Raji (cell line): ENCODE results near the gene GRIK2.

Experiments used
- POLR2A ChIP-seq: IDR thresholded peaks from 2 replicates; pipeline ENCODE4 v1.6.1; 2011; ENCODE audit warnings: low read depth, low read length, control low read depth; ENCODE audit not compliant: insufficient read depth

The GRIK2 gene

DNA sequence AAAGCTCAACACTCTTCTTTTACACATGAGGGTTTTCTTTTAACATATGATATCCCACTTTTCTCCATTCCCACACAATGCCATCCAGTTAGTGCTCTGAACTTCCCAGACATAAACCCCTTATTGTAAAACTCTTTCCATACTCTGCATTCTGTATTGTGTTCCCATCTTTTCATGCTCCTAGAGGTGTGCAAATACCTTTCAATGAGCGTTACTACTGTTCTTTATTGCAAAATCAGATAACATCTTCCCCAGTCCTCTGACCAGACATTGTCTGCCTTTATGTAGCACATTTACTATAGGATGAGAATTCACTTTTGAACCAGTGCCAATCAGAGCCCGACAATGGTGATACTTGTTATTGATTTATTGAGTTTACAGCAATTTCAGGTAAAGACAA lies 296.2 kb downstream of the GRIK2 start:
- TF ChIP-seq POLR2A, result no peak

DNA sequence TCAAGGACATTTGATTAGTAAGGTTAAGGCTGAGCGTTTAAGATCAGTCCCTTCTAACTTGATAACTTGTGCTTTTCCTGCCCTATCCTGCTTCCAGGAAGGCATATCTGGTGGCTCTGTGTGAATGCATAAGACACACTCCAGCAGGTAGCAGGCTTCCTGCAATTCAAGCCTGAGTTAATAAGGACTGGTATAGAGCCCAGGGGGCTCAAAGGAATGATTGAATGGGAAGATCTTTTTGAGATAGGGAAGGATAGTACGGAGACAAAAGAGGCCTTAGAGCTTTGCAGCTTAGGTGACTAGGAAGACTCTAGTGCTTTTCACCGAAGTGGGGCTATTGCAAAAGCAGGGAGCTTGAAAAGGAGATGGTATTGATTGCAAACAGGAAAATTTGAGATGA lies 307.1 kb downstream of the GRIK2 start:
- TF ChIP-seq POLR2A, result no peak

DNA sequence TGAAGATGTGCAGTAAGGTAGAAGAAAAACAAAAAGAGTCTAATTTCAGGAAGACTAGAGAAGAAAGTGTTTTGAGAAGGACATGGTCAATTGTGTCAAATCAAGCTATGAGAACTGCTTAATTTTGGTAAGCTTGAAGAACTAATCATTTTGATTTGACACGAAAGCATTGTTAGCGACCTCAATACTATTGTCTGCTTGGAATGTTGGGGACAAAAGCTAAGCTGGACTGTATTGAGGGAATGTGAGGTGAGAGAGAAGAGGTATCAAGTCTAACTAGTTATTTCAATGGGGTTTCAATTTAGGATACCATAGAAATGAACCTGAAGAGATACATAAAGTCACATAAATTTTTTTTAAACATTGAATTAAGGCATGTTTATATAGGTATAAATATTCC lies 309.8 kb downstream of the GRIK2 start:
- no peak for TF ChIP-seq POLR2A

DNA sequence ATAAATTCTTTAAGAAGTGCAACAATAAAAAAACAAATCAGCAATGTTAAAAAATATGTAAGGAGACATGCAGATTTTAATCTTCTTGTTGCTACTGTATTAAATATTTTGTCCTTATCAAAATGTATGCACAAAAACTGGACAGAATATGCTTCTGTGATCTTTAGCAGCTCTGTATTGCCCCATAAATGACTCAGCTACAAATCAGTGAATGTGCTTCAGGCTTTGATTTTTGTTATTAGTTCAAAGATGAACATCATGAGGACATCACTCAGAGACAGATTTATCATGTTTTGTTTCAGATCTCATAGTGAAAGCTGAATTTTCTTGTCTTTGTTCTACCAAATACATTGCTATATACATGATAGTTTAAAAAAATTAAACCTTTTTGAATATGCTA lies 312.4 kb downstream of the GRIK2 start:
- TF ChIP-seq POLR2A, result no peak

DNA sequence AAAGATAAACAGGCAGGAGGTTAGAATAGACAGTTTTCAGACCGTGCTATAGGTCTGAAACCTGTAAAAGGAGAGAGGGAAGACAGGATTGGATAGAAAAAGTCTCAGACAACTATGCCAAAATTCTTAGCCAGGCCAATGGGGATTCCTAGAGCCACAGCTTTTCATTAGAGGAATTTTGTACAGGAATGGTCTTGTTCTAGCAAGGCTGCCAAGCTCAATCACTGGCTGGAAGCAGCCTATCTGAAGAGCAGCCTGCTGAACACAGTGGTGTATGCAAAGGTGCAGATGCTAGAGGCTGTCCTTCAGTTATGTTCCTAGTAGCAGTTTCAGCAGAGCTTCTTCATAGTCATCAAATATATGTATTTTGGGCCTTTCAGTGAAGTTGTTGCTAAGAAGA lies 313.1 kb downstream of the GRIK2 start:
- TF ChIP-seq POLR2A, result no peak

DNA sequence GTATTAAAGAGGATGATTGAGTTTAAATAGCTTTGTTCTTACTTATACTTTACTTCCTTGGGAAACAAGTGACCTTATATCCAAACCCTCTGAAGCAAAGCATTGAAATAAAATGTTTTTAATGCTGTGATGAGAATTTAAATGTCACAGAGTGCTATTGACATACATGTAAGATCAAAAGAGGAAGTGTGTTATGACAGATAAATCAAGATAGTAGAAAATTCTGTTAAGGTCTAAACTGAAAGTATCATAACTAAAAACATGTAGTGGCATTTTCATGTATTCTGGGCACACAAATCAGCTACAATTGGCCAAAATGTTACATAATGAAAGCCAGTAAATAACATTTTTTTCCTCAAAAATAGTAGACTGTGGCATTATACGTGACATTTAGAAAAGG lies 318.0 kb downstream of the GRIK2 start:
- no peak for TF ChIP-seq POLR2A

DNA sequence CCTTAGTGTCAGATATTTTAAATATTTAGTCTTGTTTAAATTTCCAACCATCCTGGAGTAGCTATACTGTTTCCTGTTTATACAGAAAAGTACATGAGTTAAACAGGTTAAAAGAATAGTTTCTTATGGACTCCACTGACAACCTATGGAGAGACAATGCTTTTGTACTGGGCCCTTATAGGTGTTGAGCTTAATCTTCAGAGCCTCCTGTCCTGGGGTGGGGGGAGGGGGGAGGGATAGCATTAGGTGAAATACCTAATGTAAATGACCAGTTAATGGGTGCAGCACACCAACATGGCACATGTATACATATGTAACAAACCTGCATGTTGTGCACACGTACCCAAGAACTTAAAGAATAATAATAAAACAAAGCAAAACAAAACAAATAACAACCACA lies 322.9 kb downstream of the GRIK2 start:
- no peak for TF ChIP-seq POLR2A

DNA sequence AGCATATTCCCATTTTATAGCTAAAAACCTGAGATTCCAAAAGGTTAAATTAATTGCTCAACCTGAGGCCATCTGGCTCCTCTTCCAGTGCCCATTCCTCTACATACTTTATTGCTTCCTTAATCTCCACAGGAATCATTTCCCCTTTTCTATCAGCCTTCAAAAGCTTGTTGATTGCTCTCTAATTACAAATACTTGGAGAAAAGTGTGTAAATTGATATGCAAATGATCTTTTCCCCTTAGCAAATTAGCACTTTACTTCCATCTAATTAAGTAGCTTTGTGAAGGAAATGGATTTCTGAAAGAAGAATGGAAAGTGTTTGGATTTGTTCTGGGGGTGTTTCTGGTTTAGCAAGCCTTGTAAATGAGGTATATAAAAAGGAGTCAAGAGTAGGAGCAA lies 323.3 kb downstream of the GRIK2 start:
- TF ChIP-seq POLR2A, result no peak

DNA sequence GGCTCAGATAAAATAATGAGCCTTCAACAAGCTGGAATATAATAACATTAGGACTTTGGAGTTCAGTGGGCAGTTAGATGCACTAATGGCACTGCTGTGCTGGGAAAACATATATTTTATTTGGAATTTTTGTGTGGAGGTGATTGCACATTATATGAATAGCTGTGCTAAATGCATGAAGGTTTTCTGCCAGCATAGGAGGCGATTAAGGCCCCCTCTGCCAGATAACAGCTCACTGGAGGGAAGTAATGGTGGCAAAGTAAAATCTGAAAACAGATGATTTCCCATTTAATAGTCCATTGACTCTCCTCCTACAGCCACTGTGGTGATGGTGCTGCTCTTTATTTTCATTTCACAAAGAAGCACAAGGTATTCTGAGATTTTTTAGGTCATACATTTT lies 326.0 kb downstream of the GRIK2 start:
- TF ChIP-seq POLR2A, result no peak

DNA sequence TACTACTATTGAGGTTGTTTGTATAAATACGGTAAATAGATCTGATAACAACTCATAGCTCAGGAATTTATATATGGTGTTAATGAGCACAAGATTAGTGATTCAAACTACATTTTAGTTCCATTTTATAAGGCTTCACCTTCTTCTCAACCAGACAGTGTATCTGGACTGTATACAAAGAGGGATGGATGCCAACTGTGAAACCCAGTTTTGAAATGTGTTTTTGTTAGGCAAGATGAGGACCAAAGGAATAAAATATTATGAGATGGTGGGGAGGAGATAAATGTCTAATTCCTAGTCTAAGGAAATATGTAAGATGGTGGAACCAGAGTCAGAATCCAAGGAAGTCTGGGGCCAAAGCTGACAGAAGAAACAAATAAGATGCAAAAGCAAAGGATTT lies 329.0 kb downstream of the GRIK2 start:
- TF ChIP-seq POLR2A, result no peak

DNA sequence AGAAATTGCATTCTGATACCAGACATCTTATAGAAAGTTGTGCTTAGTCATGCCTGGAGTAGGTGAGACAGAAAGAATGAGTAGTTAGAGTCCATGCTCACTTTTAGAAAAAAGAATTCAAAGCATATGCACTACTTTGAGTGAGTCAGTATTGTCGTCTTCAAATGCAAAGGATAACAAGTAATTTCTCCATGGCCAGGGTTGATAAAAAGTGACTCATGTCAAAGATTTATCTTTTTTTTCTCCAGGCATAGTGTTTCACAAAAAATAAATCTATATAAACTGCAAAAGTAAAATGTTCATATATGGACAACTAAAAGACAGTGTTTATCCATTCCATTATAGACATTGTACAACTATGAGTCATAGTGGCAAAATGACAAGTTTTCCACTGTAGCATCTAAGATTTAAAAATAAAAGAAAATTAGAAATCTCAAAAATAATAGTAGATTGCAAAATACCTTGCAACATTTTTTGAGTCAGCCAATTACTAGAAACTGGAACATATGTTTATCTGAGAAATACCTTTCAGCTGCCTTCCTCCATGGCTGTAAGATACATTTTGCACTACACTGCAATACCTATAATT lies 329.6 kb downstream of the GRIK2 start:
- no peak for TF ChIP-seq POLR2A

DNA sequence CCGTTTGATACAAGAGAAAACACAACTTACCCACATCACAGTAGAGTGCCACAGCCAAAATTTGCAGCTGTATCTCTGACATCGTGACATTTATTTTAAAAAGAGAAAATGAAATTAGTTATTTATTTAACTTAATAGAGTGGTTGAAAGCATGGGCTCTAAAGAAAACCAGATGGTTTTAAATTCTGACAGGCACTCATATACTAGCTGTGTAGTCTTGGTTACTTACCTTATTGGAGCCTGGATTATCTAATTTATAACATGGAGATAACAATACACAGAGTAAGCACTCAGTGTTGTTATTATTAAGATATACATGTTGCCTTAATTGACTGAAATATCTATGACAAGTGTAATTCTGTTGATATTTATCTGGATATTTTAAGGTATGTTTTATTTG lies 334.9 kb downstream of the GRIK2 start:
- no peak for TF ChIP-seq POLR2A

DNA sequence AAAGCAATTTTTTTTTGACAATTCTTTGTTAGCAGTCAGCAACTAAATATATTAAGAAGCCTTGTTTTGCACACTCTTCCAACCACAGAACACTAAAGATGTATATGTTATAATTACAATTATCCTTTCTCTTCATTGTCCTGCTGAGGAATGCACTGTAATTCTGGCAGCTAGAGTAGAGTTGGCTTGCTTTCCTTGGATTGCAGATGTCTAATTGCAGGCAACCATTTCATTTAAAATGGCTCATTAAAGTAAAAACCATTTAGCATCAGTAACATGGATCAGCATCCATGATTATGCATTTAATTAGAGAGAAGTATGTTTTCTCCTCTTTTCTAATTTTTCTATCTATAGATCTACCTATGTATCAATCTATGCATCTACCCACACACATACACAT lies 335.4 kb downstream of the GRIK2 start:
- TF ChIP-seq POLR2A, result no peak

DNA sequence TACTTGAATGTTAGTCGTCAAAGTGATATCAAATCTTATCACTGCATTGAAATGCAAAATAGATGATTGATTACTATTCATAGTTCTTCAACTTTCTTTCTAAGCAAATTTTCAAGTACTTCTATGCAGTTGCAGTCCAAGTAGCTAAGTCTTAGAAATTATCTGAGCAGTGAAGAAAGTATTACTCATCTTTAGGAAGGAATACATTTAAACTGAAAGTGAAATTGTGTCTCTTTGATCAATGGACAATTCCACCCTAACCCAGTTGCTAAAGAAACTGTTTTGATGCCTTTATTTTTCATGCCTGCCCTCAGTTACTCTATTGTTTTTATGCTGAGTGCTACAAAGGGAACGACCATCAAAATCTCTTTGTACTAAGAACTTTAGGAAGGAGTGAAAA lies 337.4 kb downstream of the GRIK2 start:
- no peak for TF ChIP-seq POLR2A

DNA sequence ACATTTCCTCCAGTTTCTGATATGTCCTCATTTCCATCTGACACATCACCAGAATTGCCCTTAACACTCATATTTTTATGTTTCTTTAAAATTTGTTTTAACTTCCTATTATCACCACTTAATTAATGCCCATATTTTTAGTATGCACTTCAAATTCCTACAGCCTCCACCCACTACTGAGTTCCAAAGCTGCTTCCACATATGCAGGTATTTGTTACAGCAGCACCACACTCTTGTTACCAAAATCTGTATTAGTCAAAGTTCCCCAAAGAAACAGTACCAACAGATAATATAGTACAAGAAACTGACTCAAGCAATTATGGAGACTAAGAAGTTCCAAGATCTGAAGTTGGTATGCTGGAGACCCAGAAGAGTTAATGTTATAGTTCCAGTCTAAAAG lies 340.4 kb downstream of the GRIK2 start:
- TF ChIP-seq POLR2A, result no peak

DNA sequence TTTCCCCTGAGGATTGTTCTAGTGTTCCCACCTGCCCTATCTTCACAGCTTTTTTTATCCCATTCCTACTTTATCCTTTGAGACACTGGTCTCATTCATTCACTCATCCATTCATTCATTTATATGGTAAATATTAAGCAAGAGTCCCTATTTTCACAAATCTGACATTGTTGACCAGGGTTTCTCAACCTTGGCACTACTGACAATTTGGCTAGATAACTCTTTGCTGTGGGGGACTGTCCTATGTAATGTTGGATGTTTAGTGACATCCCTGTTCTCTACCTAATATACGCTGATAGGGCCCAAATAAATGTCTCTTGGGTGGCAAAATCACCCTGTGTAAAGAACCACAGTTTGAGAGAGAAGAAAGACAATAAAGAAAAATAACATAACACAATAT lies 345.0 kb downstream of the GRIK2 start:
- no peak for TF ChIP-seq POLR2A

DNA sequence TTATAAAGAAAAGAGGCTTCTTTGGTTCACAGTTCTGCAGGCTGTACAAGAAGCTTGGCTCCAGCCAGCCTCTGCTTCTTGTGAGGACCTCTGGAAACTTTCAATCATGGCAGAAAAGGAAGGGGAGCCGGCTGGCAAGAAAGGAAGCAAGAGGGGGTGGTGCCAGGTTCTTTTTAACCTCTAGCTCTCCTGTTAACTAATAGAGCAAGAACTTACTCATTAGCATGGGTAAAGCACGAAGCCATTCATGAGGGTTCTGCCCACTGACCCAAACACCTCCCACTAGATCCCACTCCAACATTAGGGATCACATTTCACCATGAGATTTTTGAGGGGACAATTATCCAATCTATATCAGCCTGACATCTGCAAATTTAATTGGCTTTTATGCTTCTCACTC lies 347.1 kb downstream of the GRIK2 start:
- TF ChIP-seq POLR2A, result no peak
